Endothelial cell of umbilical vein (primary cell): ENCODE data around the gene DKK3. TPM values are rescaled to one million over a fixed set of nuclear protein-coding genes. Genes with fewer than 3 reads are reported as not detected.

ENCODE experiments used
- BruUV-seq: library from RNA; stranded (reverse); fragments of 400-500 nt; replicated peaks from 2 replicates; lab custom pipeline; 2021; lab: Mats Ljungman, UMichigan
- CTCF ChIA-PET: fragments of 300-600, 350-600 bp; sonication (Branson Sonifier 250); formaldehyde crosslinking; loops from one replicate; lab custom pipeline; 2021; ENCODE audit warnings: antibody characterized with exemption, inconsistent platforms; lab: Charles Lee
- POLR2A ChIA-PET: fragments of 300-600, 350-600 bp; sonication (Branson Sonifier 250); formaldehyde crosslinking; loops from one replicate; lab custom pipeline; 2021; ENCODE audit warnings: antibody characterized with exemption, inconsistent platforms; lab: Charles Lee
- DNase-seq: peaks from one replicate; pipeline ENCODE4 v3.0.0-alpha.2; 2011; ENCODE audit warnings: low read depth, low spot score
- FAIRE-seq: peaks from 2 replicates; lab custom pipeline; 2011; peaks lifted over from hg19 to GRCh38; lab: Jason Lieb, UNC
- H2AFZ ChIP-seq: 2 replicates; pipeline ENCODE4 v1.6.0; 2012; ENCODE audit warnings: low read depth, low read length, control low read depth, inconsistent platforms
- H3K27ac ChIP-seq: 2 replicates; pipeline ENCODE4 v1.5.1; 2011; ENCODE audit warnings: low read depth, mild to moderate bottlenecking, control low read depth, low read length, moderate library complexity; ENCODE audit not compliant: insufficient read depth
- H3K27me3 ChIP-seq, 2 experiments: 2 replicates each; pipeline versions ENCODE4 v1.6.0 to v1.6.1; 2011; ENCODE audit warnings: low read length in 2 of 2, mixed read lengths in 1 of 2; ENCODE audit not compliant: control insufficient read depth in 2 of 2, insufficient read depth in 2 of 2
- H3K36me3 ChIP-seq, 2 experiments: 2 replicates in 1 of 2; 3 replicates in 1 of 2; pipeline ENCODE4 v1.5.1; 2011; ENCODE audit warnings: low read length in 2 of 2, mild to moderate bottlenecking in 1 of 2, moderate library complexity in 1 of 2; ENCODE audit not compliant: control insufficient read depth in 2 of 2, insufficient read depth in 2 of 2; ENCODE audit errors: extremely low read depth in 1 of 2
- H3K4me1 ChIP-seq: 3 replicates; pipeline ENCODE4 v1.5.1; 2011; ENCODE audit warnings: mild to moderate bottlenecking, low read length; ENCODE audit not compliant: control insufficient read depth, insufficient read depth; ENCODE audit errors: extremely low read depth
- H3K4me2 ChIP-seq: 2 replicates; pipeline ENCODE4 v1.6.1; 2011; ENCODE audit warnings: low read length, control low read depth, mixed read lengths; ENCODE audit not compliant: insufficient read depth
- H3K4me3 ChIP-seq, 3 experiments: fragments of 200-600 bp in 1 of 3; sonication (generic), shearing (Covaris generic) in 1 of 3; replicated peaks in 1 of 3; 2 replicates each; pipeline ENCODE4 v1.5.1; 2011 to 2016; ENCODE audit warnings: control low read depth in 3 of 3, low read length in 3 of 3, mild to moderate bottlenecking in 2 of 3, inconsistent platforms in 1 of 3, low read depth in 1 of 3, moderate library complexity in 1 of 3; ENCODE audit not compliant: insufficient read depth in 1 of 3
- H3K79me2 ChIP-seq: 2 replicates; pipeline ENCODE4 v1.6.0; 2012; ENCODE audit warnings: low read length, inconsistent platforms; ENCODE audit not compliant: control insufficient read depth, insufficient read depth
- H3K9ac ChIP-seq: replicated peaks from 2 replicates; pipeline ENCODE3; 2011; ENCODE audit warnings: low read length, control low read depth; ENCODE audit not compliant: insufficient read depth; ENCODE audit errors: extremely low read depth
- H3K9me1 ChIP-seq: replicated peaks from 3 replicates; pipeline ENCODE4 v1.6.0; 2011; ENCODE audit warnings: mild to moderate bottlenecking, low read length; ENCODE audit not compliant: control insufficient read depth, insufficient read depth; ENCODE audit errors: extremely low read depth
- H3K9me3 ChIP-seq: replicated peaks from 2 replicates; pipeline ENCODE4 v1.5.1; 2012; ENCODE audit warnings: low read length, inconsistent platforms; ENCODE audit not compliant: control insufficient read depth, insufficient read depth
- H4K20me1 ChIP-seq: replicated peaks from 2 replicates; pipeline ENCODE3; 2011; ENCODE audit warnings: mild to moderate bottlenecking, low read length; ENCODE audit not compliant: control insufficient read depth, insufficient read depth; ENCODE audit errors: extremely low read depth
- CTCF ChIP-seq, 2 donors: IDR thresholded peaks; 1 replicate in 1 of 2; 2 replicates in 1 of 2; pipeline ENCODE4 v1.5.1; 2011; ENCODE audit warnings: low read length in 2 of 2, mild to moderate bottlenecking in 2 of 2, moderate library complexity in 2 of 2, control low read depth in 1 of 2, inconsistent platforms in 1 of 2, low read depth in 1 of 2; ENCODE audit not compliant: insufficient read depth in 1 of 2; ENCODE audit errors: extremely low read depth in 1 of 2
- EZH2 ChIP-seq: IDR thresholded peaks from 2 replicates; pipeline ENCODE4 v1.6.1; 2012; ENCODE audit warnings: borderline replicate concordance, low read depth, mild to moderate bottlenecking, moderate library complexity, low read length, inconsistent platforms; ENCODE audit not compliant: severe bottlenecking
- FOS ChIP-seq: IDR thresholded peaks from 2 replicates; pipeline ENCODE4 v1.6.1; 2011; ENCODE audit warnings: mild to moderate bottlenecking, low read length, moderate library complexity, borderline replicate concordance; ENCODE audit not compliant: insufficient read depth
- GATA2 ChIP-seq: IDR thresholded peaks from 2 replicates; pipeline ENCODE4 v1.7.0; 2011; ENCODE audit warnings: low read depth, mild to moderate bottlenecking, moderate library complexity, mixed read lengths, low read length; ENCODE audit not compliant: insufficient read length, insufficient read depth
- JUN ChIP-seq: IDR thresholded peaks from 2 replicates; pipeline ENCODE4 v1.6.1; 2011; ENCODE audit warnings: borderline replicate concordance, low read depth; ENCODE audit not compliant: insufficient read length, insufficient read depth
- MYC ChIP-seq: IDR thresholded peaks from one replicate; pipeline ENCODE4 v1.6.1; 2011; ENCODE audit warnings: mild to moderate bottlenecking, low read depth, low read length
- POLR2A ChIP-seq: IDR thresholded peaks from 2 replicates; pipeline ENCODE4 v1.6.1; 2012; ENCODE audit warnings: low read depth, mild to moderate bottlenecking, control low read depth, low read length
- POLR2AphosphoS5 ChIP-seq: IDR thresholded peaks from 2 replicates; pipeline ENCODE4 v1.6.1; 2012; ENCODE audit warnings: low read depth, mild to moderate bottlenecking, control low read depth, low read length, moderate library complexity; ENCODE audit not compliant: insufficient read depth
- dilution Hi-C: fragments of 300-500 bp; cut with MboI; formaldehyde crosslinking; loops from one replicate; pipeline ENCODE4 v1.15.0; 2019; ENCODE audit warnings: low sequenced_read_pairs; ENCODE audit not compliant: extremely low pct_ligation_motif_present
- intact Hi-C: fragments of 100-400 bp; cut with micrococcal nuclease; formaldehyde crosslinking; loops from one replicate; pipeline ENCODE4 v1.10.0; 2022
- polyA plus RNA-seq, 4 experiments: library from polyadenylated mRNA; depleted of rRNA in 3 of 4; stranded (reverse) in 3 of 4; unstranded in 1 of 4; fragments of >200 nt; gene quantifications; 2 replicates each; pipeline versions ENCODE4 v1.2.1 to v1.2.3, GENCODE V29; 2011 to 2012; ENCODE audit warnings: missing spikeins in 1 of 4
- total RNA-seq: library from RNA; stranded (reverse); gene quantifications from 2 replicates; pipeline ENCODE4 v1.2.3, GENCODE V29; 2021
- TF ChIP-seq, protein P1 (sequence below): IDR thresholded peaks from 2 replicates; pipeline ENCODE4 v1.6.1; 2011; ENCODE audit not compliant: insufficient read depth, insufficient read length

Gene DKK3
- total and polyA plus RNA-seq, 2 donors (not counting 3 experiments of a cell fraction or from before 2014, with no cell fraction given), result 131 to 335 TPM

- TF ChIP-seq MYC (no peak), JUN (no peak), CTCF (IDR thresholded peaks at IDR 0.05; ENCODE audit: extremely low read depth in 1 of 2, insufficient read depth in 1 of 2, low read depth in 1 of 2, low read length in 2 of 2) (no peak), EZH2 (no peak), POLR2AphosphoS5 (no peak), GATA2 (no peak), FOS (no peak), POLR2A (no peak)
- TF ChIP-seq, protein P1, sequence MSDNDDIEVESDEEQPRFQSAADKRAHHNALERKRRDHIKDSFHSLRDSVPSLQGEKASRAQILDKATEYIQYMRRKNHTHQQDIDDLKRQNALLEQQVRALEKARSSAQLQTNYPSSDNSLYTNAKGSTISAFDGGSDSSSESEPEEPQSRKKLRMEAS, result no peak
- Histone ChIP-seq H3K4me3 (no peak overlapping the region), H3K27ac (no peak overlapping the region), H3K27me3 (no peaks in the 10 kb centered on the region), H3K9me1 (no peaks in the 10 kb centered on the region), H3K4me1 (no peaks in the 10 kb centered on the region), H3K9ac (no peak overlapping the region), H3K36me3 (peaks cover 4 to 5% of the 10 kb centered on the region in 2 experiments), H4K20me1 (no peaks in the 10 kb centered on the region), H2AFZ (no peak overlapping the region), H3K4me2 (no peak overlapping the region), H3K9me3 (no peaks in the 10 kb centered on the region), H3K79me2 (no peaks in the 10 kb centered on the region)
- DNase-seq (no peak), FAIRE-seq (no peak)
- POLR2A ChIA-PET, result no interaction called here
- no TSS peak for BruUV-seq
- CTCF ChIA-PET, result interaction anchor here (0.7 to 2.0 kb wide), 3 partner anchors 13 to 28 kb away, joined by 3 to 7 read pairs (median 4); no protein-coding TSS in a partner anchor
- intact Hi-C loops, result no loop called here
- dilution Hi-C loops, result no loop called here
Measured at GRCh38 chr11:11944444-11944843, 64.0 kb downstream of the DKK3 start.
